IPS DF 6.9 (cell line): Measurements from ENCODE around the gene TMEM191C.
A peak's percentile ranks its signal among the peaks of the same experiment; 100 is the strongest.
"Not testable (repeated sequence)": the region's sequence is repeated elsewhere in the genome, so short reads cannot be mapped to it uniquely, and the experiment has no call there.

ENCODE experiments used
- DNase-seq: peaks from one replicate; pipeline ENCODE4 v3.0.0-alpha.2; 2013; ENCODE audit warnings: low read depth, low spot score
- H3K27ac ChIP-seq: one replicate; pipeline ENCODE4 v1.5.1; 2013; ENCODE audit warnings: low read length, control low read depth
- H3K27me3 ChIP-seq: 2 replicates; pipeline ENCODE4 v1.6.1; 2013; ENCODE audit warnings: mild to moderate bottlenecking, low read length; ENCODE audit not compliant: control insufficient read depth, insufficient read depth
- H3K36me3 ChIP-seq: 2 replicates; pipeline ENCODE4 v1.6.1; 2013; ENCODE audit warnings: low read length; ENCODE audit not compliant: control insufficient read depth, insufficient read depth
- H3K4me1 ChIP-seq: 2 replicates; pipeline ENCODE4 v1.6.1; 2013; ENCODE audit warnings: low read length; ENCODE audit not compliant: control insufficient read depth, insufficient read depth
- H3K4me3 ChIP-seq: 2 replicates; pipeline ENCODE4 v1.5.1; 2013; ENCODE audit warnings: mild to moderate bottlenecking, low read length
- H3K9me3 ChIP-seq: 2 replicates; pipeline ENCODE4 v1.6.1; 2013; ENCODE audit warnings: low read length, inconsistent platforms; ENCODE audit not compliant: control insufficient read depth, insufficient read depth
- WGBS: extraction: QIAGEN DNeasy Blood & Tissue Kit; methylation state at CpG from one replicate; pipeline ENCODE4 v1.1.7; 2013; ENCODE audit warnings: mixed read lengths, missing lambda C conversion rate; ENCODE audit not compliant: insufficient read length, insufficient coverage; 5-methylcytosine and 5-hydroxymethylcytosine counted together

The TMEM191C gene

GRCh38 chr22:21467337-21468193, at the start of gene TMEM191C:
Gene TMEM191C (plus strand): TSS chr22:21467387. CDS start chr22:21467460, 73 bp downstream.
- not testable (repeated sequence) for H3K27ac ChIP-seq, H3K36me3 ChIP-seq, H3K27me3 ChIP-seq, H3K4me1 ChIP-seq, H3K9me3 ChIP-seq, DNase-seq
- peak within 1 kb of the TSS; percentile 46; the same call in 1 of the 2 replicates for H3K4me3 ChIP-seq
- no CpG with 5 or more reads among the region's 74 CpGs for WGBS

- not testable (repeated sequence) for H3K27me3 ChIP-seq, H3K36me3 ChIP-seq, H3K4me1 ChIP-seq, DNase-seq, H3K9me3 ChIP-seq, H3K27ac ChIP-seq, H3K4me3 ChIP-seq
- WGBS: no CpG with 5 or more reads among the region's 33 CpGs
Measured at GRCh38 chr22:21417853-21418252, 49.3 kb upstream of the TMEM191C start.

GRCh38 chr22:21418974-21419638, 48.1 kb upstream of the TMEM191C start:
- WGBS: no CpG with 5 or more reads among the region's 15 CpGs
- not testable (repeated sequence) for H3K27ac ChIP-seq, H3K9me3 ChIP-seq, H3K27me3 ChIP-seq, H3K36me3 ChIP-seq, DNase-seq, H3K4me1 ChIP-seq, H3K4me3 ChIP-seq

GRCh38 chr22:21420180-21420763, 46.9 kb upstream of the TMEM191C start:
- H3K4me3 ChIP-seq, H3K27me3 ChIP-seq, H3K36me3 ChIP-seq, DNase-seq, H3K9me3 ChIP-seq, H3K4me1 ChIP-seq, H3K27ac ChIP-seq: not testable (repeated sequence)
- WGBS: no CpG with 5 or more reads among the region's 19 CpGs

GRCh38 chr22:21424084-21424709, 43.0 kb upstream of the TMEM191C start:
- DNase-seq, H3K4me3 ChIP-seq: not testable (repeated sequence)
- no CpG with 5 or more reads among the region's 12 CpGs for WGBS

GRCh38 chr22:21434378-21435233, 32.6 kb upstream of the TMEM191C start:
- WGBS: no CpG with 5 or more reads among the region's 15 CpGs
- not testable (repeated sequence) for H3K9me3 ChIP-seq

More at GRCh38 chr22:21424084-21424709, 43.0 kb upstream of the TMEM191C start:
- not testable (repeated sequence) for H3K36me3 ChIP-seq, H3K9me3 ChIP-seq, H3K27ac ChIP-seq, H3K27me3 ChIP-seq, H3K4me1 ChIP-seq

GRCh38 chr22:21435998-21436810, 31.0 kb upstream of the TMEM191C start:
- not testable (repeated sequence) for DNase-seq, H3K27me3 ChIP-seq, H3K27ac ChIP-seq, H3K36me3 ChIP-seq, H3K4me1 ChIP-seq, H3K4me3 ChIP-seq, H3K9me3 ChIP-seq
- no CpG with 5 or more reads among the region's 12 CpGs for WGBS

More at GRCh38 chr22:21434378-21435233, 32.6 kb upstream of the TMEM191C start:
- H3K4me3 ChIP-seq, H3K27me3 ChIP-seq, H3K36me3 ChIP-seq, DNase-seq, H3K4me1 ChIP-seq, H3K27ac ChIP-seq: not testable (repeated sequence)

GRCh38 chr22:21438013-21438412, 29.2 kb upstream of the TMEM191C start:
- not testable (repeated sequence) for H3K36me3 ChIP-seq, DNase-seq, H3K4me3 ChIP-seq, H3K9me3 ChIP-seq, H3K4me1 ChIP-seq, H3K27ac ChIP-seq, H3K27me3 ChIP-seq
- no CpG with 5 or more reads among the region's 6 CpGs for WGBS

- not testable (repeated sequence) for H3K4me1 ChIP-seq, H3K9me3 ChIP-seq, H3K4me3 ChIP-seq, H3K27me3 ChIP-seq, H3K27ac ChIP-seq, H3K36me3 ChIP-seq, DNase-seq
- no CpG with 5 or more reads among the region's 10 CpGs for WGBS
Measured at GRCh38 chr22:21440018-21440636, 27.1 kb upstream of the TMEM191C start.
